Prostate gland (tissue), 2 donors: ENCODE results near the gene DNAAF5.

Experiments
- POLR2A ChIP-seq: fragments of 450-650 bp; IDR thresholded peaks from one replicate; pipeline ENCODE4 v1.6.1; 2016; ENCODE audit warnings: antibody characterized with exemption, mild to moderate bottlenecking
- POLR2AphosphoS5 ChIP-seq: sonication (generic); formaldehyde crosslinking; IDR thresholded peaks from one replicate; pipeline ENCODE4 v1.6.1; 2017; ENCODE audit warnings: antibody characterized with exemption
- TF ChIP-seq, protein P1 (sequence below), 4 experiments: fragments of 200-600 bp in 2 of 4; fragments of 450-650 bp in 2 of 4; sonication (generic) in 2 of 4; IDR thresholded peaks; 1 replicate in 3 of 4; 2 replicates in 1 of 4; pipeline ENCODE4 v1.5.1; 2016 to 2019; ENCODE audit warnings: antibody characterized with exemption in 4 of 4, mild to moderate bottlenecking in 2 of 4, moderate library complexity in 2 of 4

DNA sequence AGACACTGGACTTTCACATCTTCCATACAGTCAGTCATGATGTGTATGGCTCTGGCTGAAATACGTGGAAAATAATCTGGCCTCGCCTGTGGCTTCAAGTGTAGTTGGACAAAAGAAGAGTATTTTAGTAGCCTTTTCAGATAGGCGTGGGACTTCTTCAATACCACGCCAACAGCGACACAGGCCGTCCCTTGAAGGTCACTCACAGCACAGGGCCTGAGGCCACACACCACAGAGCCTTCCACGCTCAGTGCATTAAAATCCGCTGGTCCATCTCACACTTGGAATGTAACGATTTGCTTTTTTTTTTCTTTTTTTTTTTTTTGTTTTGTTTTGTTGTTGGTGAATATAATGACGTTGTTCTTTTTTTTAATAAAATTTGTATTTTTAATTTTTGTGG is 54.0 kb downstream of the DNAAF5 start:
- no peak for TF ChIP-seq POLR2AphosphoS5
- TF ChIP-seq, protein P1, sequence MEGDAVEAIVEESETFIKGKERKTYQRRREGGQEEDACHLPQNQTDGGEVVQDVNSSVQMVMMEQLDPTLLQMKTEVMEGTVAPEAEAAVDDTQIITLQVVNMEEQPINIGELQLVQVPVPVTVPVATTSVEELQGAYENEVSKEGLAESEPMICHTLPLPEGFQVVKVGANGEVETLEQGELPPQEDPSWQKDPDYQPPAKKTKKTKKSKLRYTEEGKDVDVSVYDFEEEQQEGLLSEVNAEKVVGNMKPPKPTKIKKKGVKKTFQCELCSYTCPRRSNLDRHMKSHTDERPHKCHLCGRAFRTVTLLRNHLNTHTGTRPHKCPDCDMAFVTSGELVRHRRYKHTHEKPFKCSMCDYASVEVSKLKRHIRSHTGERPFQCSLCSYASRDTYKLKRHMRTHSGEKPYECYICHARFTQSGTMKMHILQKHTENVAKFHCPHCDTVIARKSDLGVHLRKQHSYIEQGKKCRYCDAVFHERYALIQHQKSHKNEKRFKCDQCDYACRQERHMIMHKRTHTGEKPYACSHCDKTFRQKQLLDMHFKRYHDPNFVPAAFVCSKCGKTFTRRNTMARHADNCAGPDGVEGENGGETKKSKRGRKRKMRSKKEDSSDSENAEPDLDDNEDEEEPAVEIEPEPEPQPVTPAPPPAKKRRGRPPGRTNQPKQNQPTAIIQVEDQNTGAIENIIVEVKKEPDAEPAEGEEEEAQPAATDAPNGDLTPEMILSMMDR (IDR thresholded peaks at IDR 0.05), result no peak
- TF ChIP-seq POLR2A, result no peak
